ENCODE data around the gene IRF8.
"Not testable (repeated sequence)": the region's sequence is repeated elsewhere in the genome, so short reads cannot be mapped to it uniquely, and the experiment has no call there.

The IRF8 gene

GRCh38 chr16:85898521-85899442 lies at the start of gene IRF8:
TSS of gene IRF8 (plus strand) at chr16:85899162. CDS start at chr16:85903016, 3,854 bp downstream.
- peak; percentile 54 for DNase-seq (ENCODE audit: low spot score)

DNA sequence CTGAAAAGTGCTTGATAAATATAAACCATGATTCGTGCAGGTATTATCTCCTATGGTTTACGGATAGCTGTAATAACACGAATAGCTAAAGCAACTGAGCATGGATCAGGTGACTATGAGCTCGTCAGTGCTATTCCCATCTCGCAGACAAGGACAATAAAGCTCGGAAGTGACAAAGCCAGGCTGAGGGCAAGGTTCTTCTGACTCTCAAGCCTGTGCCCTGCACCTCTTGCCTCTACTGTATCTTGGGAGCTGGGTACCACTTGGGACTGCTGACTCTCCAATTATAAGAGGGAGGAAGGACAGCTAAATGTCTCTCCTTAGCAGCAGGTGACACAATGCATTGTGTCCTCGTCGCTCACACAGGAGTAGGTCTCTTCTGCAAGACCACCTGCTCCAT lies 49.6 kb upstream of the IRF8 start:
- no peak for DNase-seq (ENCODE audit: low spot score)

- DNase-seq (ENCODE audit: low spot score), result no peak
Measured at GRCh38 chr16:85850344-85850880, 48.5 kb upstream of the IRF8 start.

DNA sequence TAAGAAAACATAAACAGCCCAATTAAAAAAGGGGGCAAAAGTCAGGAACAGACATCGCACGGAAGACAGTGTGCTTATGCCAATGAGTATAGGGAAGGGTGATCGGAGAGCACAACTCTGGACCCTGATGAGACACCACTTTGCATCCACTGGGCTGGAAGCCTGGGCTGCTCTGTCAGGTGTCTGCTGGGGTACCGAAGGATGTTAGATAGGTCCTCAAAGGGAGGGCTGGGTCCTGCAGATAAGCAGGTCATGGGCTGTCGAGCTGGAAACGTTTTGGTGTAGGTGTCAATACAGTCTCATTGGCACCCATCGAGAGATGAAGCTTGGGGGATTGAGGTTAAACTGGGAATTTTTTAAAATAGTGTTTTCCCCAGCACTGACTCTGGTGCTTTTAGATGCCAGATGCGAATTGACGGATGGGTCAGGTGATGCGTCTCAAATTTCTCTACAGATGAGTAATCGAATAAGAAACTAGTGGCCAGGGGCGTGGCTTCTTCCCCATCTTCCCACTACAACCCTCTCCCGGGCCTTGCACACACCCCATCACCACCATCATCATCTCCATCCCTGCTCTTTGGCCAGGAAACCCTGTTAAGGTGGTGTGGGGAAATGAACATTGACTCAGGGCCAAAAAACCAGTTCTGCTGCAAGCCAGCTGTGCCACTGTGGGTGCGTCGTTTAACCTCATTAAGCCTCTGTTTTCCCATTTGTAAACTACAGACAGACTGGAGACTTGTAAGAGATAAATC lies 47.8 kb upstream of the IRF8 start:
- no peak for DNase-seq (ENCODE audit: low spot score)

GRCh38 chr16:85853547-85854545 lies 45.1 kb upstream of the IRF8 start:
- DNase-seq (ENCODE audit: low spot score), result no peak

DNA sequence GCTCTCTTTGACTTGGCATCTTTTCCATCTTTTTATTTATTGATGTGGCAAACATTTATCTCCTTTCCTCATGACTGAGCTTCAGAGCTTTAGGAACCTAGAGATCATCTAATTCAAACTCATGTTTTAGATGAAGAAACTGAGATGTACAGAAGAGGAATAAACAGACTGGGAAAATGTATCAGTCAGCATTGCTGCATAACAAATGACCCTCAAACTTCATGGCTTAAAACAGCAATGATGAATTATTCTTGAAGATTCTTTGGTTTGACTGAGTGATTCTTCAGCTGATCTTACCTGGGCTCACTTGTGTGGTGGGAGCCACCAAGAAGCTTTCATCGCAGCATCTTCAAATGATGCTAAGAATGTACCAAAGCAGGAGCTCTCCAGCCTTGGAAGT lies 44.0 kb upstream of the IRF8 start:
- DNase-seq (ENCODE audit: low spot score), result no peak

GRCh38 chr16:85856079-85856478 lies 42.9 kb upstream of the IRF8 start:
- no peak for DNase-seq (ENCODE audit: low spot score)

GRCh38 chr16:85856585-85856984 lies 42.4 kb upstream of the IRF8 start:
- no peak for DNase-seq (ENCODE audit: low spot score)

- no peak for DNase-seq (ENCODE audit: low spot score)
Measured at GRCh38 chr16:85857406-85857805, 41.6 kb upstream of the IRF8 start.

DNA sequence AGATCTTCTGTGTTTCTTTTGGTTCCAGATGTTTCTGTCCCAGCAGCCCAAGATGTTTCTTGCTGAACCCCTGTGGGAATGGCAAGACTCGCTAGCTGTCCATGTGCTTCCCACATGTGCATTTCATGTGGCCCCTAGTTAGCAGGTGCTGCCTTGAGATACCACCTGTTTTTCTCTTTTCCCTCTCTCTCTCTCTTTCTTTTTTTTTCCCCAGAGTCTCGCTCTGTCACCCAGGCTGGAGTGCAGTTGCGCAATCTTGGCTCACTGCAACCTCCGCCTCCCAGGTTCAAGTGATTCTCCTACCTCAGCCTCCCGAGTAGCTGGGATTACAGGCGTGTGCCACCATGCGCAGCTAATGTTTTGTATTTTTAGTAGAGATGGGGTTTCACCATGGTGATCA lies 40.4 kb upstream of the IRF8 start:
- not testable (repeated sequence) for DNase-seq (ENCODE audit: low spot score)

DNA sequence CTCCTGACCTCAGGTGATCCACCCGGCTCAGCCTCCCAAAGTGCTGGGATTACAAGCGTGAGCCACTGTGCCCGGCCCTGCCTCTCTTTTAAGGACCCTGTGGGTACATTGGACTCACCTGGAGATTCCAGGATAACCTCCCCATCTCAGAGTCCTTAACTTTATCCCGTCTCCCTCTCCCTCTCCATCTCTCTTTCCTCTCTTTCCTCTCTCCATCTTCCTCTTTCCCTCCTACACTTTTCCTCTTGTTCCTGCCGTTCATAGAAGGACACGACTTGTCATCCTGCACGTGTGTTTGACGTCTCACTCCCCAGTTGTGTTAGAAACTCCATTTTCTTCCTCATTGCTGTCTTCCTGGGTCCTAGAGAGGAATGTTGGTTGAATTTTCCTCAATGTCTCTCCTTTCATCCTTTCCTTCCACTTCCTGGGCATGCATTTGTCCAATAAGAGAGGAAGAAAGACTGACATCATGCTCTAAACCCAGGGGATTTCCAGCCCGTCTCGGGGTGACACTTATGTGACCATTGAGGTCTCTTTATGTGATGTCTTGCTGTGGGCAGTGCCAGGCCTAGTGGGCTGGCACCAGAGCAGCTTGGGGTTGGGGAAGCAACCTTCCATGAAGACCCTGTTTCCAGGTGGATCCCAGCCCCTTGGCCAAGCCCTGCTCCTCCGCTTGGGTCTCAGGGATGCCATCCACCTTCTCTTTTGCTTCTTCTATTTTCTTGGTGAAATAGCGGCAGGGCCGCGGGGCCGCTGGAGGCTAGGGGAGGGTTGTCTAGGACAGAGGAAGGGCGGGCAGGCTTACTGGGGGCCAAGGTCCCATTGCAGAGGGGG lies 39.8 kb upstream of the IRF8 start:
- no peak for DNase-seq (ENCODE audit: low spot score)

DNA sequence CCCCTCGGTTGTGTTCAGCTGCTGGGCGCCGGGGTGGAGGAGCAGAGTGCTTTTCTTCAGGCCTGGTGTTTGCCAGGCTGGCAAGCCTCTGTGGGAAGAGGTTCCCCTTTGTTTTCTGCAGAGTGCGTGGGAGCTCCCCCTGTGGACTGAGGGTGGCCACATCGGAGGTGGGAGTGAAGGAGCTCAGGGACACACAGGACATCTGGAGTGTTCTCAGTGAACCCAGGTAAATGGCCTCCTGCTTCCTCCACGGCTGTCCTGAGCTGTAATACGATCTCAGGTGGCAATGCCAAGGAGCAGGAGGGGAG lies 39.2 kb upstream of the IRF8 start:
- no peak for DNase-seq (ENCODE audit: low spot score)

DNA sequence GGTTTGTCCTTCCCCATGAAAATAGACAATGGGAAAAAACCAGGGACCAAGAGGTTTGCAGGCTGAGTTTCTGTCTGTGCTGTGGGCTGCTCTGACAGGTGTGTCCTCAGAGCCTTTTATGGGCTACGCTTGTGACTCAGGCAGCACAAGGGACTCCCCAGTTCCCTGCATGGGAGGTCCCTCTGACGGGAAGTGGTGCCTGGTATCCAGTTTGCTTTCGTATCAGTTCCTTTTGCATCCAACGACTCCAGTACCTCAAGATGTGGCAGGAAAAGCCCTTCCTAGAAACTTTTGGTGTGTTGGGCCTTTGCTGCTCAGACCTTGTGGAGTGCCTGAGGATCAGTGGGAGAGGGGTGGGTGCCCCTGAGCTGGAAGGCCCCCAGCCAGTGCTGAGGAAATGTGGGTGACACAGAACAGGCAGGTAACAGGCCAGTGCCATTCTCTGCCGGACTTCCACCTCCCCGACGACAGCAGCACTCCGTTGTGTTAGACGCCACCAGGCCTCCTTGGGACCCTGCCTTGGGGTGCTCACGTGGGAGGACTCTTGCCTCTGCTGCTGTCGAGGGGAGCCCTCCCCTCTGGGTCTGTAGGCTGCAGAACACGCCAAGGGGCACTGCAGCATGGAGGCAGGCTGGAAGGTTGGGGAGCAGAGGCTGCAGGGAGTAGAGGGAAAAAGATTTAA lies 38.4 kb upstream of the IRF8 start:
- DNase-seq (ENCODE audit: low spot score), result no peak

GRCh38 chr16:85861095-85861825 lies 37.7 kb upstream of the IRF8 start:
- no peak for DNase-seq (ENCODE audit: low spot score)

DNA sequence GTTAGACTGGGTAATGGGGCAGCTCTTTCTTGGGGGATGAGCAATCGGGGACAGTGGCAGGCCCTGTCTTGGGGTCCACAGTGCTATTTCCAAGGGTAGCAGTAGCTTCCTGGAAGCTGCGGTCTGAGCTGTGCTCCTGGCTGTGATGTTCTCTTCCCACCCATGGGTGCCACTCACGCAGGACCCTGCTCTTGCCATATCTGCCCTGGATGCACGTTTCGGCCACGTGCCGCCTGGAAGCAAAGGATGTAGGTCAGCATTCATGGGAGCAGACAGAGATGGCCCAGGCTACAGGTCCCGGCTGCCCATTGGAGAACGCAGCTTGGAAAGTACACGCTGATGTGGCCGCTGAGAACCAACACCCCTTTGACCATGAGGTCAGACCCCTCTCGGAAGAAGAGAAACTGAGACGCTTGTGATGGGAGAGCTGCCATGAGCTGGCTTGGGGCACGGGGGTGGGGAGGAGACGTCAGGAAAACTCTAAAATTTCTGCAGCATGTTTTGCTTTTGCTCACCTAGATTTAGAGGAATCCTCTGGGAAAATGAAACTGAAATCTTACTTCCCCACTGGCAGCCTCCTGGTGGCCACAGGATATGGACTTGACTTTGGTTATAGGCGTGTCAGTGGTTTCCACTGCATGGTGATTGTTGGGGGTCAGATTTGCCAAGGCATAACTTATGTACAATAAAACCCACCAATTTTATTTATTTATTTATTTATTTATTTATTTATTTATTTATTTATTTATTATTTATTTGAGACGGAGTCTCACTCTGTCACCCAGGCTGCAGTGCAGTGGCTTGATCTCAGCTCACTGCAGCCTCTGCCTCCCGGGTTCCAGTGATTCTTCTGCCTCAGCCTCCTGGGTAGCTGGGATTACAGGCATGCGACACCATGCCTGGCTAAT lies 36.2 kb upstream of the IRF8 start:
- DNase-seq (ENCODE audit: low spot score), result no peak

DNA sequence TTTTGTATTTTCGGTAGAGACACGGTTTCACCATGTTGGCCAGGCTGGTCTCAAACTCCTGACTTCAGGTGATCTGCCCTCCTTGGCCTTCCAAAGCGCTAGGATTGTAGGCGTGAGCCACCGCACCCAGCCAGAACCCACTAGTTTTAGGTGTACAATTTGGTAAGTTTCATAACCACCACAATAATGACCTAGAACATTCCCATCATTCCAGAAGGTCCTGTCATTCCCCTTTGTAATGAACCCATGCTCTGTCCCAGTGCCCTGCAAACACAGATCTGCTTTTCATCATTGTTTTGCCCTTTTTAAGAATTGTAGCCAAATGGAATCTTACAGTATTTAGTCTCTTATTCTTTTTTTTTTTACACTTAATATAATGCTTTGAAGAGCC lies 35.6 kb upstream of the IRF8 start:
- DNase-seq (ENCODE audit: low spot score), result no peak

- no peak for DNase-seq (ENCODE audit: low spot score)
Measured at GRCh38 chr16:85864965-85865364, 34.0 kb upstream of the IRF8 start.

- DNase-seq (ENCODE audit: low spot score), result no peak
Measured at GRCh38 chr16:85867189-85867588, 31.8 kb upstream of the IRF8 start.

- no peak for DNase-seq (ENCODE audit: low spot score)
Measured at GRCh38 chr16:85868495-85868894, 30.5 kb upstream of the IRF8 start.
